COLO829 (cell line): ENCODE measurements around the gene ADAMTS8.

Experiments
- DNase-seq: peaks from one replicate; pipeline ENCODE4 v3.0.0; 2012; ENCODE audit warnings: low spot score

ADAMTS8 gene

GRCh38 chr11:130418756-130419155 is 9.7 kb downstream of the ADAMTS8 start:
- DNase-seq = no peak

- DNase-seq = no peak
These were observed 10.2 kb downstream of the ADAMTS8 start for GRCh38 chr11:130418210-130418609.

GRCh38 chr11:130416906-130417305 is 11.5 kb downstream of the ADAMTS8 start:
- no peak for DNase-seq

GRCh38 chr11:130416530-130416882 is 11.9 kb downstream of the ADAMTS8 start:
- DNase-seq = no peak

GRCh38 chr11:130415731-130416529 is 12.5 kb downstream of the ADAMTS8 start:
- no peak for DNase-seq

GRCh38 chr11:130414107-130415080 is 14.0 kb downstream of the ADAMTS8 start:
- no peak for DNase-seq

GRCh38 chr11:130413405-130414106 is 14.9 kb downstream of the ADAMTS8 start:
- no peak for DNase-seq

- DNase-seq = no peak
These were observed 17.2 kb downstream of the ADAMTS8 start for GRCh38 chr11:130411223-130411622.

GRCh38 chr11:130409594-130410388 is 18.6 kb downstream of the ADAMTS8 start:
- no peak for DNase-seq

- DNase-seq = no peak
These were observed 19.5 kb downstream of the ADAMTS8 start for GRCh38 chr11:130408901-130409300.

- no peak for DNase-seq
These were observed 20.0 kb downstream of the ADAMTS8 start for GRCh38 chr11:130408401-130408890.

GRCh38 chr11:130407978-130408377 is 20.4 kb downstream of the ADAMTS8 start:
- DNase-seq = no peak

GRCh38 chr11:130405428-130405827 is 23.0 kb downstream of the ADAMTS8 start:
- DNase-seq = no peak

GRCh38 chr11:130404727-130405126 is 23.7 kb downstream of the ADAMTS8 start:
- no peak for DNase-seq

- DNase-seq = no peak
These were observed 24.4 kb downstream of the ADAMTS8 start for GRCh38 chr11:130403967-130404366.

- DNase-seq = no peak
These were observed 25.1 kb downstream of the ADAMTS8 start for GRCh38 chr11:130403271-130403804.

GRCh38 chr11:130402570-130402969 is 25.8 kb downstream of the ADAMTS8 start:
- DNase-seq = no peak

- DNase-seq = no peak
These were observed 27.5 kb downstream of the ADAMTS8 start for GRCh38 chr11:130400781-130401483.

- DNase-seq = no peak
These were observed 29.2 kb downstream of the ADAMTS8 start for GRCh38 chr11:130399196-130399595.

- DNase-seq = no peak
These were observed 30.6 kb downstream of the ADAMTS8 start for GRCh38 chr11:130397780-130398179.
